Activated T-helper 1 cell treated with anti-CD3 and anti-CD28 coated beads, Interleukin-2, amount 50 U/mL, for 16 hours (primary cell): ENCODE data around the gene WDR1.
A peak's percentile ranks its signal among the peaks of the same experiment; 100 is the strongest.

ENCODE experiments used
- DNase-seq, 2 donors: peaks; one replicate each; pipeline ENCODE4 v3.0.0-alpha.2; 2020; ENCODE audit warnings: low read depth in 1 of 2, low spot score in 1 of 2

The WDR1 gene

DNA sequence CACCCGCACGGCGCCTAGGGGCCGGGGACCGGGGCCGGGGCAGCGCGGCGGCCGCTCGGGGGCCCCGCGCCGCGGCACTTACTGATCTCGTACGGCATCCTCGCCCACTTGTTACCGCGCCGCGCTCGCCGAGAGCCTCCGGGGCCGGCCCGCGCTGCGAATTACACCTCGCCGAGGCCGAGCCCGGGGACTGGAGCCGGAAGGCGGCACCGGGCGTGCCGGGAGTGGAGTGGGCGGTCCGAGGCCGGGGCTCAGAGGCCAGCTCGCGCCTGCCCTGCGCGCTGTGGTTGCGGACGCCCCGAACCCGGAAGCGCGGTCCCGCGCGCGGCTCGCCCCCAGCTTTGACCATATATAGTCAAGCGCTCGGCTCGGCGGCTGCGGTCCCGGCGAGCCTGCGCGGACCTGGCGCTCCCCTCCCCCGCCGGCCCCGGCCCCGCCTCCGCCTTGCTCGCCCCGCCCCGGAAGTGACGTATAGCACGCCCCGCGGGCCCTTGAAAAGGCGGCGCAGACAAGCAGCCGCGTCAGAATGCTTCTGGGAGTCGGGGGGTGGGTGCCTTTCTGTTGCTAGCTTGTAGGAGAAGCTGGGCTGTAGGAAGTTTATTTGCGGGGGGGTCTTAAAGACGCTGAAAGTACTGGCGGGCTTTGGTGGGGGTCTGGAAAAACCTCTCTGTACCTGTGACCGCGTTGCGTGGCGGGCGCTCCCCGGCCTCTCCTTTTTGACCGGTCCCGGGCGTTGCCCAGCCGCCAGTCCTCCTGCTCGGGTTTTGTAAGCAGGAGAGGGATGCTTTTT, at the start of gene WDR1:
Gene WDR1 (minus strand): TSS at position 231 of the 790 bp plus-strand sequence. CDS start 133 bp downstream, at position 98.
- DNase-seq: peak; percentile 80 to 95

DNA sequence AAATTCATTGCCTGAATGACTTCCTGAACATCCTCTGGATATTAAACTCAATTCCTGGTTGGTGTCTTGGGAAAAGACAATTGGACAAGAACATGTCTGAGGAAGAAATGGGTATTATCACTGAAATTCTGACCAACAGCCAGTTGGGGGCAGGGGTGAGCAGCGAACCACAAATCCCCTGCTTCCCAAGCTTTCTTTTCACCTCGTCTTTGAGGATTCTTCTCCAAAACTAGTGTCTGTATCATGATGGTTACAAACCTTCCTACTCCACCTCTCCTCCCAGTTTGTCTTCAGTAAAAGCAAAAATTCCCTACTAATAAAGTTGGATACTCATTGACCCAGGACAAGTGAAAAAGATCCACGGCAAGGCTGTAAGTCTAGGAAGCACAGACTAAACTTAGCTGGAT, 48.3 kb upstream of the WDR1 start:
- no peak for DNase-seq

DNA sequence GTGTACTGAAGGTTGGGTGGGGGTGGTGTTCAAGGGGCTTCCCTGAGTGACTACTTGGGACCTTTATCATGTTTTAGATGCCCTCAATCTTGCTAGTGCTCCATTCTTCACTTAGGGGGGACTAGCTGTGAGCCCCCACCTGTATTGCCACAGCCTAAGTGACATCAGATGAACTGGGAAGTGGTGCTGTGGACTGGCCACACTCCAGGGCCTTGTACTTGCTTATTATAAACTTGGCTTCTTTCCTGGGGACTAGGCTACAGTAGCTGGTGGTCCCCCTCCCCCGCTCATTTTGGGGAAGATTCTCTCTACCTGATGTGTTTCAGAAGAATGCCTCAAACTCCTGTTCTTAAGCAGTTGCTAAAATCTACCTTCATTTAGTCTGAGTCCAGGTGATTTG, 46.7 kb upstream of the WDR1 start:
- DNase-seq: no peak

GRCh38 chr4:10162341-10163000, 45.9 kb upstream of the WDR1 start:
- no peak for DNase-seq

DNA sequence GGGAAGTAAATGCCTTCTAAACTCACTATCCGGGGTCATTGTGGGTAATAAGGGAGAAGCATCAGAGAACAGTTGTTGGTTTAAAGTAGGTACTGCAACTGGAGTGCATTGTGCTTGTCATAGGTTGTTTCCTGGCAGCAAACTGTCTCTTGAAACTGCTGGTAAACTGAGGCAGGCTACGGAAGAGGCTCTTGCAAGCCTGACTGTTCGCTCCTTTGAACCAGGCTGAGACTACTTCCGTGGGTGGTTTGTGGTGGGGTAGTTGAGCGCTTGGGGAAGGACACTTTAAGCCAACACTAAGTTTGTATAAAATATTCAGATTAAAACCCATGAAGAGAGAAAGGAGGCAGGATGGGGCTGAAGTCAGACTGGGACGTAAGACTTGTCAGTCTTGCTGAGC, 45.2 kb upstream of the WDR1 start:
- no peak for DNase-seq

DNA sequence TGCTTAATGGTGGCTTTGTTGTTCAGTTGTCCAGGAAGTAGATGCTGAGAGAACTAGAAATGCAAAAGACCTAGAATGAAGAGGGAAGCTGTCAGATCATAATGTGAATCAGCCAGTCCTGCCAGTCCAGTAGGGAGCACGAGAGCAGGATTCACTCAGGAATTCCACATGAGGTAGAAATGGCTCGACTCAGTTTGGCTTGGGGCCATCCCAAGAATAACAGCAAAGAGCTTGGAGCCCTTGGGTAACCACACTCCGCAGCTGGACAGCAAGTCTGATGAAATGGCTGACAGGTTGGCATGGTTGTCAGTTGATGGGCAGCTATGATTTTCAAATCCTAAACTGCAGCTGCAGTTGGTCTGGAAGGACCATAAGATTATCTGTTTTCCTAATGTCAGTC, 44.5 kb upstream of the WDR1 start:
- DNase-seq: no peak

GRCh38 chr4:10160281-10160856, 43.8 kb upstream of the WDR1 start:
- no peak for DNase-seq

DNA sequence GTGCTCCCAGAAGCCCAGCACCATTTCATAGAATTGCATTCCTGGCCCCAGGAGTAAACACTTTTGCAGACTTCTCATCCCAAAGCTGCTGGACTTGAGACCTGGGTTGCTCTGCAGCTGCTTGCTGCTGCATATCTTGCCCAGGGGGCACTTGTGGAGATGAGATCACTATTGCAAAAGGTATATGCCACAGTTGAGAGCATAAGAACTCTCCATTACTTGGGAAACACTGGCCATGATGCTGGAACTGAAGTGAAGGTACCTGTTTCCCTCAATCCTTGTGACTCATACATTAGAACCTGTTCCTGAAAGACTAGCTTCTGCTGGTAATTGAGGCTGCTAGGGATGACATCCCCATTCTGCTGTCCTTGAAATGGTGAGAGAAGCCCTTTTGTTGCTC, 43.1 kb upstream of the WDR1 start:
- DNase-seq: no peak

- no peak for DNase-seq
These were observed 41.8 kb upstream of the WDR1 start for GRCh38 chr4:10158333-10158942.

- DNase-seq: no peak
These were observed 41.1 kb upstream of the WDR1 start for GRCh38 chr4:10157478-10158332.

DNA sequence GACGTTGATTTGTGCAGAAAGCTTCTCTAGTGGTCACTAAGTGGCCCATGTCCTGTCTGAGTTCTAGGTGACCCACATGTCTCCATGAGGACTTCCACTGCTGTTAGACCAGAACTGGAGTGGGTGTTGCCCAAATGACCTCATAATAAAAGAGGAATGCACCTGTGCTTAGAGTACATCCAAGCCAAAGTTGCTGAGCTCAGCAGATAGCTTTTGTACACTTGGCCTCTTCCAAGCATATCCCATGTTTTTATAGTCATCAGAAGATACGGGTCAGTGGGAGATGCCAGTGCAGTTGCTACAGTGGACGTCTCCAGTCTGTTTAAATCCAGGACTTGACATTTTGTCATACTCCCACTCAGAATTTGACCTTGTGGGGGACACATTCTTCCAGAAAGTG, 37.6 kb upstream of the WDR1 start:
- no peak for DNase-seq

DNA sequence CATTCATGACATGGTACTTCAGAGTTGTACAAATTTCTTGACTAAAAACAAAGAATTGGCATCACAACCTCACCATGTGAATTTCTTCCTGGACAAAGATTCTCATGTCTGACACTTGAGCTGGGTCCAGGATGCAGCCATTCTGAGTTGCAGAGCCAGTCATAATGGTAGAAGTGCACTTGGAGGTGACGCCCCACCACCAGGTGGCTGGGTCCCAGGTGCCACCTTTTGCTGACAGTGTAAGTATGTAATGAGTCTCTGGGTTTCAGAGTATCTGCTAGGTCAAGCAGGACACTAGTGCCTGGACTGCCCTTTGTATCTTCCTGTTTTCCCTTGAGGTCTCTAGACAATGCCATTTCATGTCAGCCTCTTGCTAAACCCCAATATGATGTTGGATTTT, 36.6 kb upstream of the WDR1 start:
- no peak for DNase-seq

DNA sequence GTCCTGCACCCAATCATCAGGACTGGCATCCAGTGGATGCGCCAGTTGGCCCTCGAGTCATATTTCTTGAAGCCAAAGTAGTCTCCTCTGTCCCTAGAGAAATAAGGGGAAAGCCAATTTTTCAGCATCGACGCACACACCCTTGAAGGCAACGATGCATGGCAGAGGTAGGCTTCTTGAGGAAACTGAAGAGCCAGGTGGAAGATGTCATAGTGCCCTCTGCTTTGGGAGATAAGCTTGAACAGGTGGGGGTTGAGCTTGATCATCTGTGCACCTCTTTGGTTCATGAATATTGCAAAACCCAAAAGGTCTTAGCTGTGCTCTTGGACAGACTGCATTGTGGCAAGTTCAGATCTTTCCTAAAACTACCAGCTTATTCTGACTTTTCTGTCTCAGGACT, 34.6 kb upstream of the WDR1 start:
- no peak for DNase-seq

GRCh38 chr4:10144966-10145365, 28.4 kb upstream of the WDR1 start:
- DNase-seq: no peak

GRCh38 chr4:10144479-10144878, 27.9 kb upstream of the WDR1 start:
- no peak for DNase-seq

DNA sequence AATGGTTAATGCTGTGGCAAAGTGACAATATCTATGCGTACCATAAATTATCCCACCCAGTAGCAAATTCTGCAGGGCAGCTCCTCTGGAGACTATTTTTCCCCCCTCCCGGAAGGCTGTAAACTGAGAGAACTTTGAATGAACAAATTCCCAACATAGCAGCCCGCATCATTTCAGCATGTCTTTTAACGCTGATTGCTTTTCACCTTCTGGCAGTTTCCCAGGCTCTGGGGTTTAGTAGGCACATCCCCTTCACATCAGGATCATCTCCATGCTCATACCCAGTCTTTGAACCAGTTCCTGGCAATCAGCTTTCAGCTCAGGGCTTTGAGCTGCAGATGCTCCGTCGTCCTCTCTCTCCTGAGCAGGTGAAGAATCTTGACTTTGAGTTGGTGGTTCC, 26.6 kb upstream of the WDR1 start:
- no peak for DNase-seq

GRCh38 chr4:10140866-10141759, 24.5 kb upstream of the WDR1 start:
- no peak for DNase-seq

DNA sequence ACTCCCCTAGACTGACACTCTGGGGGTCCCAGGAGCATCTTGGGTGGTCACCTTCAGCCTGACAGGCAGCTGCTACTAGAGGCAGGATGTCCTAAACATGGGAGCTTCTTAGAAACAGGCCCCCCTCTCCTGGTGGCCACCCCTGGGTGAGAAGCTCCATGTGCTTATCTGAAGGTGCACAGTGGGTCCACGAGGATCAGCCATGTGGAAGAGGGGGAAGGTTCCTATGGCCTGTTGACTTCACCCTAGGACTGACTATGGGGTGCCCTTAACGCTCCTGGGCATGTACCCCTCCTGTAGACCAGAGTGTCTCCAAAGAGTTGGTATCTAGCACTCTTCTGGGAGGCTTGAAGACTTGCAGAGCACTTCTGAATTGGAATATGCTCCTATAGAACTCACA, 22.9 kb upstream of the WDR1 start:
- no peak for DNase-seq

- no peak for DNase-seq
These were observed 18.7 kb upstream of the WDR1 start for GRCh38 chr4:10135260-10135659.

DNA sequence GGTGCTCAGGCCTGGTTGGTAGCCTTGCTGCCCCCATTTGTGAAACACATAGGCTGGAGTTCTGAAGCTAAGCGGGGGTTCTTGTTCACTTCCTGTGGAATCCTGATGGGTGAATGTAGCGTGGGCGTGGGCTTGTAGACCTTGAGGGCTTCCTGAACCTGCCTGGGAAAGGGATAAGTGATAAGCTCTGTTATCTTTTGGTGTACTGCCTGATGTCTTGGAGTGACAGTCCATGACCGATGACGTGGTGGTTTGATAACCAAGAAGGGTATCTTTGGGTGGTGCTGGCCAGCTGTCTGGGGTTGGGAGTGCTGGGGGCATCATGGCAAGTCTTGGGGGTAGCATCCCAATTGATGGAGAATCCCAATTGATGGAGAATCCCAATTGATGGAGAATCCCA, 17.5 kb upstream of the WDR1 start:
- no peak for DNase-seq
